RWPE2 (cell line): ENCODE data around the gene VANGL2.

Experiments used
- ATAC-seq: fragments of 200-7000 bp; cut with Tn5 transposase; 3 replicates; pipeline ENCODE4 v1.9.1; 2021; ENCODE audit warnings: low read depth
- DNase-seq: peaks from one replicate; pipeline ENCODE4 v3.0.0-alpha.2; 2020; ENCODE audit warnings: low spot score
- H3K27ac ChIP-seq: fragments of 450-650 bp; 2 replicates; pipeline ENCODE4 v1.5.1; 2017; ENCODE audit warnings: mild to moderate bottlenecking; ENCODE audit not compliant: poor library complexity, severe bottlenecking
- H3K27me3 ChIP-seq: fragments of 250-450 bp; sonication (Bioruptor Pico); 2 replicates; pipeline ENCODE4 v1.5.1; 2021; ENCODE audit warnings: mild to moderate bottlenecking, moderate library complexity; ENCODE audit not compliant: insufficient read depth, poor library complexity, severe bottlenecking
- H3K36me3 ChIP-seq: fragments of 250-450 bp; sonication (Bioruptor Pico); 2 replicates; pipeline ENCODE4 v1.5.1; 2020; ENCODE audit warnings: low read depth, mild to moderate bottlenecking, moderate library complexity
- H3K4me1 ChIP-seq: fragments of 250-450 bp; sonication (Bioruptor Pico); 2 replicates; pipeline ENCODE4 v1.5.1; 2021; ENCODE audit warnings: mild to moderate bottlenecking, moderate library complexity; ENCODE audit not compliant: insufficient read depth, poor library complexity, severe bottlenecking
- H3K4me3 ChIP-seq: fragments of 250-450 bp; sonication (Bioruptor Pico); 2 replicates; pipeline ENCODE4 v1.5.1; 2021; ENCODE audit warnings: mild to moderate bottlenecking, moderate library complexity; ENCODE audit not compliant: severe bottlenecking
- H3K9me3 ChIP-seq: fragments of 250-450 bp; sonication (Bioruptor Pico); 2 replicates; pipeline ENCODE4 v1.5.1; 2021; ENCODE audit warnings: mild to moderate bottlenecking, moderate library complexity; ENCODE audit not compliant: severe bottlenecking
- CTCF ChIP-seq: fragments of 450-650 bp; IDR thresholded peaks from one replicate; pipeline ENCODE4 v1.5.1; 2017; ENCODE audit warnings: mild to moderate bottlenecking, moderate library complexity; ENCODE audit not compliant: poor library complexity, severe bottlenecking

Gene VANGL2

DNA sequence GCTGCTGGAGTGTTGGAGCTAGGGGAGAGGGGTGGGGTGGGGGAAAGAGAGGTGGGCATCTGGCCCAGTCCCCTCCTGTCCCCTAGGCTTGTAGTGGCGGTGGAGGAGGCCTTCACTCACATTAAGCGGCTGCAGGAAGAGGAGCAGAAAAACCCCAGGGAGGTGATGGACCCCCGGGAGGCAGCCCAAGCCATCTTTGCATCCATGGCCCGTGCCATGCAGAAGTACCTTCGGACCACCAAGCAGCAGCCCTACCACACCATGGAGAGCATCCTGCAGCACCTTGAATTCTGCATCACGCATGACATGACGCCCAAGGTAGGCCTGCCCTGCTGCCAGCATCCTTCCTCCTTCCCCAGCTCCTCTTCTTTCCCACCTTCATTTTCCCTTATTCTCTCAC is 23.6 kb downstream of the VANGL2 start:
- Histone ChIP-seq H3K4me3 (no peak overlapping the region), H3K27me3 (no peaks in the 10 kb centered on the region), H3K9me3 (no peaks in the 10 kb centered on the region), H3K27ac (no peak overlapping the region), H3K36me3 (peaks cover 10% of the 10 kb centered on the region; the same call in 1 of the 2 replicates), H3K4me1 (peaks cover 4% of the 10 kb centered on the region)
- no peak for ATAC-seq
- no peak for TF ChIP-seq CTCF
- DNase-seq = no peak

DNA sequence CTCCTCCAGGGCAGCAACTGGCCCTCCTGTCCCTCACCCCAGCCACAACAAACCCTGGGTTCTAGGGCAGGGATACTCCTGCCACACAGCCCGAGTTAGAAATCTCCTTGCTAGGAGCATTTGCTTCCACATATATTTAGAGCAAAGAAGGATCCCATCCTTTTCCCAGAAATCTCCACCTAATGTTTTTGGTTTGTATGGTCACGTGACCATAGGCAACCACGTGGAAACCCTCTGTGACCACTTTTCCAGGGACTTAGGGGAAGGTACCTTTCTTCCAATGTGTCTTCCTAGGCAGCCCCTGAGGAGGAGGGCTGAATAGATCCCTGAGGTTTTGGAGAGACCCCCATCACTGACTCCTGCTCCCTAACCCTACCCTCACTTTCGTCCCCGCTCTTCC is 25.5 kb downstream of the VANGL2 start:
- Histone ChIP-seq H3K27me3 (no peaks in the 10 kb centered on the region), H3K9me3 (no peaks in the 10 kb centered on the region), H3K4me1 (peaks cover 4% of the 10 kb centered on the region), H3K4me3 (no peak overlapping the region), H3K36me3 (peaks cover 10% of the 10 kb centered on the region; the same call in 1 of the 2 replicates), H3K27ac (no peak overlapping the region)
- ATAC-seq = no peak
- no peak for TF ChIP-seq CTCF
- DNase-seq = no peak

DNA sequence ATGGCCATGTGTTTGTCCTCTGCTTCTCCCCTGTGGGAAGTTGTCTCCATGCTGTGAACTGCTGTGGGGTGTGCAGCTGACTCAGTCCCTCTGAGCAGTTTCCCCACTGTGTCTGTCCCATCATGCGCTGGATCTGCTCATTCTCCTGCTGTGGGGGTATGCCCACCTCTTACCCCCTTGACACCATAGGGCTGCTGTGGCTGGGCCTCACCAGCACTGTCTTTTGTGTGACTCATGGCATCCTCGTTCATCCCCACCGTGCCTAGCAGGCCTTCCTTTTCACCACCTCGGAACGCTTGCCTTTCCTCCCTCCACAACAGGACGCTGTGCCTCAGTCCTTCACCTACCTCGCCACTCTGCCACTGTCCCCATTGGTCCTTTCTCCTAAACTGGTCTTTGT is 27.3 kb downstream of the VANGL2 start:
- Histone ChIP-seq H3K36me3 (peaks cover 10% of the 10 kb centered on the region; the same call in 1 of the 2 replicates), H3K27ac (no peak overlapping the region), H3K9me3 (no peaks in the 10 kb centered on the region), H3K4me1 (peaks cover 4% of the 10 kb centered on the region), H3K4me3 (no peak overlapping the region), H3K27me3 (no peaks in the 10 kb centered on the region)
- DNase-seq (no peak), ATAC-seq (no peak)
- TF ChIP-seq CTCF = no peak

DNA sequence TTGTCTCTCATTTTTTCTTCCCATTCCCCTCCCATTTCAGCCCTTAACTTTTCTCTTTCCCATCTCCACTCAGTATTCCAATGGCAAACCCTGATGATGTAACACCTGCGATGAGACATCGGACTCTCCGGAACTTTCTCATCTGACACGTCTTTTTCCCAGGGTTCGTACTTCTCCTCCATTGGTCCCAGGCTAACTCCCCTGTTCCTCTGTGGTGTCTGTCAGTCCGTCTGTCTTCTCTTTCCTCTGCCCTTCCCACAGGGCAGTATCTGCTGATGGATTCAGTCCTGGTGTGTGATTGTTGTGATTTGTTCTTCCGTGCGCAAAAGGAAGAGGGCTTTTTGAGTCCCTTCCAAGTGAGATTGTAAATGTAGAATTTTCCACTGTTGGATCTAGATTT is 27.7 kb downstream of the VANGL2 start:
- DNase-seq (no peak), ATAC-seq (no peak)
- Histone ChIP-seq H3K4me1 (peaks cover 4% of the 10 kb centered on the region), H3K27me3 (no peaks in the 10 kb centered on the region), H3K4me3 (no peak overlapping the region), H3K27ac (no peak overlapping the region), H3K9me3 (no peaks in the 10 kb centered on the region), H3K36me3 (peaks cover 10% of the 10 kb centered on the region; the same call in 1 of the 2 replicates)
- no peak for TF ChIP-seq CTCF

DNA sequence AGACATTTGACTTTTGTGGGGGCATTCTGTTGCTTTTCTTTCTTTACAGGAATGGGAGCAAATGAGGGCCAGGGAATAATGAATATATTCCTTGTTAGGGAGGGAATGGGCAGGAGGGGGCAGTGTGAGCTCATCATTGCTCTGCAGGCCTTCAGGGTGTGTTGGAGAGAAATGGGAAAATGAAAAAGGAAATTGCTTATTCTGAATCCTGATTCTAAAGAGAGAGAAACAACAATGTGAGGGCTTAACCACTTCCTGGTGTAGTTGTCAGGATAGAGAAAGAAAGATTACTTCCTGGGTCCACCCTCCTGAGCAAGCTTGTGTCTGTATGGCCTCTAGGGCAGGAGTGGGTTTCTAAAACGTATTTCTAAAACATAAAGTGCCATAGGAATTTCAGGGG is 28.3 kb downstream of the VANGL2 start:
- Histone ChIP-seq H3K36me3 (peaks cover 10% of the 10 kb centered on the region; the same call in 1 of the 2 replicates), H3K4me1 (peaks cover 4% of the 10 kb centered on the region), H3K27me3 (no peaks in the 10 kb centered on the region), H3K9me3 (no peaks in the 10 kb centered on the region), H3K4me3 (no peak overlapping the region), H3K27ac (no peak overlapping the region)
- DNase-seq (no peak), ATAC-seq (peak; percentile 76)
- peak; percentile 71 for TF ChIP-seq CTCF
